WI38 (cell line): ENCODE results near the gene CARD19.

Experiments used
- H3K4me3 ChIP-seq: 2 replicates; pipeline ENCODE4 v1.5.1; 2011; ENCODE audit warnings: low read depth, mild to moderate bottlenecking, control low read depth, low read length
- TF ChIP-seq, protein P1 (sequence below): IDR thresholded peaks from 2 replicates; pipeline ENCODE4 v1.5.1; 2012; ENCODE audit warnings: low read depth, mild to moderate bottlenecking, control low read depth, low read length

The CARD19 gene

GRCh38 chr9:93129286-93129685, 33.3 kb downstream of the CARD19 start:
- TF ChIP-seq, protein P1, sequence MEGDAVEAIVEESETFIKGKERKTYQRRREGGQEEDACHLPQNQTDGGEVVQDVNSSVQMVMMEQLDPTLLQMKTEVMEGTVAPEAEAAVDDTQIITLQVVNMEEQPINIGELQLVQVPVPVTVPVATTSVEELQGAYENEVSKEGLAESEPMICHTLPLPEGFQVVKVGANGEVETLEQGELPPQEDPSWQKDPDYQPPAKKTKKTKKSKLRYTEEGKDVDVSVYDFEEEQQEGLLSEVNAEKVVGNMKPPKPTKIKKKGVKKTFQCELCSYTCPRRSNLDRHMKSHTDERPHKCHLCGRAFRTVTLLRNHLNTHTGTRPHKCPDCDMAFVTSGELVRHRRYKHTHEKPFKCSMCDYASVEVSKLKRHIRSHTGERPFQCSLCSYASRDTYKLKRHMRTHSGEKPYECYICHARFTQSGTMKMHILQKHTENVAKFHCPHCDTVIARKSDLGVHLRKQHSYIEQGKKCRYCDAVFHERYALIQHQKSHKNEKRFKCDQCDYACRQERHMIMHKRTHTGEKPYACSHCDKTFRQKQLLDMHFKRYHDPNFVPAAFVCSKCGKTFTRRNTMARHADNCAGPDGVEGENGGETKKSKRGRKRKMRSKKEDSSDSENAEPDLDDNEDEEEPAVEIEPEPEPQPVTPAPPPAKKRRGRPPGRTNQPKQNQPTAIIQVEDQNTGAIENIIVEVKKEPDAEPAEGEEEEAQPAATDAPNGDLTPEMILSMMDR, result no peak
- H3K4me3 ChIP-seq, result no peak overlapping the region

GRCh38 chr9:93129691-93130500, 33.9 kb downstream of the CARD19 start:
- H3K4me3 ChIP-seq, result no peak overlapping the region
- TF ChIP-seq, protein P1, result no peak

GRCh38 chr9:93130861-93131481, 35.0 kb downstream of the CARD19 start:
- H3K4me3 ChIP-seq, result no peak overlapping the region
- TF ChIP-seq, protein P1, result no peak

DNA sequence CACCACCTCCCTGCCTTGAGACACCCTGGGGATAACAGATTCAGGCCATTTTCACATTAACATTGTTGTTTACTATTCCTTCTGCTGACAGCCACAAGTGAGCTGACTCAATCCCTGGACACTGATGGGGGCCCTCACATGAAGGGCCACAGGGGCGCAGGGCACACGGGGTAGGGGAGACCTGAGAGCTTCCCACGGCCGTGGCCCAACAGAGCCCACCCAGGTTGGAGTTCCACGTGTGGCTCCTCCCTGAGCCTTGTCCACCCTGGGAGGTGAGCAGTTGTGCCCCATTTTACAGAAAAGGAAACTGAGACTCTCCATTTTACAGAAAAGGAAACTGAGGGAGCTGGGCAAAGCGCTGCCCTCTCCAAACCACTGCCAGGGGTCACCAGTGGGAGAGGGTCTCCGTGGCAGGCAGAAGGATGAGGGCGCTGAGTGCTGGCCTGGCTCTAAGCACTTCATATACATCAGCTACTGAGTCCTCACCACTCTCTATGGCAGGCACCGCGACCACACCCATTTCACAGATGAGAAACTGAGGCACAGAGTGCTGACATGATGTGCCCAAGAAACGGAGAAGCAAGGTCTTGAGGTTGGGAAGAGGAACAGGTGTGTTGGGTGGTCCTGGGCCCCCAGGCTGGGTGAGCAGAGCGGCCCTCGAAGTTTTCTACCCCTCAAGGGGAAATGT, 35.7 kb downstream of the CARD19 start:
- H3K4me3 ChIP-seq, result peak overlapping the region; percentile 71; the same call in 1 of the 2 replicates
- TF ChIP-seq, protein P1, result no peak

GRCh38 chr9:93132287-93132927, 36.4 kb downstream of the CARD19 start:
- H3K4me3 ChIP-seq, result peak overlapping the region; percentile 71
- TF ChIP-seq, protein P1, result no peak

DNA sequence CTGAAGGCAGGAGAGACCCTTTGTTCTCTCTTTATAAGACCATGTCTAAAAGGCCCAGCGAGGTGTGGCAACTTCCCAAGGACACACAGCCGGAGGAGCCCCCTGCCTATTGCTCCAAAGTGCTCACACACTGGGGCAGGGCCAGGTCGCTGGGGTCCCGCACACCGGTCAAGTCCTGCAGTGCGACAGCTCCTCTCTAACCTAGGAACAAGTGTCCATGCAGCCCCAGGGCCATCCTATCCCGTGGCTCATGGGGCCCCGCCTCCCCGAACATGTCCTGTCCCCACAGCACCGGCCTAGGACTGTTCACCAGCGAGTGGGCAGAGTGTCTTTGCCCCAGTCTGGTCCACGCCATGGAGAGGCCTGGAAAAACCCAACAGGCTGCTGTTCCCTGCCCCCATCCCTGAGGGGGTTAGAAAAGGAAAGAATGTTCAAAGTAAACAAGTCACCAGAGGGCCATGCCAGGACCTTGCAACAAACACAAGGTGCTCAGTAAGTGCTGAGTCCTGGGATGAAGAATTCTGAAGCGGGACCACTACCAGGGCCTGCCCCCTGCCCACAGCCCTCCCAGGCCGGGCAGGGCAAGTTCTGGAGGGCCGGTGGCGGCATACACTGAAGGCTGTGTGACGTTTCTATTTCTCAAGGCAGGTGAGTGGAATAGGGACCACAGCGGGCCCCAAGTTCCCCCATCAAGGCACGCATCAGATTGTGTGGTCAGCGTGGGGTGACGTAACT, 37.1 kb downstream of the CARD19 start:
- TF ChIP-seq, protein P1, result no peak
- peak overlapping the region; percentile 71 for H3K4me3 ChIP-seq
